Head of caudate nucleus (tissue), 42 donors: Measurements from ENCODE around the gene CFAP251.
A peak's percentile ranks its signal among the peaks of the same experiment; 100 is the strongest.

Source experiments
- DNase-seq, 42 donors: peaks; one replicate each; pipeline versions ENCODE4 v3.0.0 to v3.0.0-alpha.2; 2020 to 2021; ENCODE audit warnings: mixed read lengths in 7 of 42
- intact Hi-C: fragments of 100-400 bp; cut with DNase I; formaldehyde crosslinking; loops from one replicate; pipeline ENCODE4 v1.15.0; 2022

Gene CFAP251

GRCh38 chr12:121989276-121990113 is 71.1 kb downstream of the CFAP251 start:
- intact Hi-C loops, result no loop called here

DNA sequence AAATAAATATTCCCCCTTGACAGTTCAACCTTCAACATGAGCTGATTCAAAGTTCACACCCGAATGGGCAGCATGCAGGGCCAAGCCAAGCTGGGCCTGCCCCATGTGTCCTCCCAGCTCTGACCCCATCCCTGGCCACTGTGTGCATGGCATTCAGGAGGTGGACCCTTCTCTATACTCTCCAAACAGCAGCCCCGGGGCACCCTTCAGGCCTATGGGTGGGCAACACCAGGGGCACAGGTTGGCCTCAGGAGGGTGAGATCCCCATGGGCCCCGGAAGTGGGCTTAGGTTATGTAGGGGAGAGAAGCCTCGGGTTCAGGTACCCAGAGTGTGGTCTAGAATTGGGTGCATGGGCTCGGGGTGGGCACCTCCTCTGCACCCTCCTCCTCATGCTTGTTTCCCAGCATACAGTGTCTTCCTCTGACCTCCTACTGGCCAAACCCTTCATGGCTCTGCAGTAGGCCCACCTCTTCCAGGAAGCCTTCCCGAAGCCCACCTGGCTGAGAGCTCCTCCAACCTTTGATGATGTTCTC is 71.8 kb downstream of the CFAP251 start:
- intact Hi-C loops, result no loop called here
- no peak for DNase-seq

More at GRCh38 chr12:121989276-121990113, 71.1 kb downstream of the CFAP251 start:
- no peak for DNase-seq

DNA sequence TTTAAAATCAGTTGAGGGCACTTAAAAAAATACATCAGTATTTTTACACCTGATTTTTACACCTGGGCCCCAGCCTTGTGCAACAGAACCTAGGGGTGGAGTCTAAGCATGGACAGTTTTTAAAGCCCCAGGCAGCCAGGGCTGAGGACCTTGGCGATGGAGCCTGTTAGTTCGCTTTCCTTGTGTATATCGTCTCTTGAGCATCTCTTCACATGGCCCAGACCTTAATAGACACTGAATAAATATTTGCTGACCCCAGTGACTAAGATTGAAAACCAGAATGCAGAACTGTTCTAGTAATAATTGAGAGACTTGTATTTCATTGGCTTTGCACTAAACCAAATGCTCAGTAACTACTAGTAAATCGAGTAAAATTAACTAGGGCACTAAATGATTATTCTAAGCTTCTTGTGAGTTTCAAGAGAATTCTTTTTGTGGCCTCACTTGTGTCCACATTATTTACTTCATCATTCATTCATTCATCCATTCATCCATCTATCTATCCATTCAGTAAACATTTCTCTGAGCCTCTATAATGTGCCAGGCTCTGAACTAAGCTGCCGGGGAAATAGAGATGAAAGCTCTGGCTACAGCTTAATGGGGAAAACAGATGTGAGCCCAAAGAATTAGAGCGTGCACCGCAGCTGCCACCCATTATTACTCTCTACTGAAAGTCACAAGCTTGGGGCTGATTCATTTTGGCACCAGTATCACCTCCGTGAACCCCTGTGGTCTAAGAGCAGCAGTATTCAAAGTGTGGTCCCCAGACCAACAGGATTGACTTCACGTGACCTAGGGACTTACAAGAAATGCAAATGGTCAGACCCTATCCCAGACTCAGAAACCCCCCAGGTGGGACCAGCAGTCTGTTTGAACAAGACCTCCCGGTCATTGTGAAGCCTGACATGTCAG is 72.6 kb downstream of the CFAP251 start:
- DNase-seq, result no peak
- intact Hi-C loops, result no loop called here

DNA sequence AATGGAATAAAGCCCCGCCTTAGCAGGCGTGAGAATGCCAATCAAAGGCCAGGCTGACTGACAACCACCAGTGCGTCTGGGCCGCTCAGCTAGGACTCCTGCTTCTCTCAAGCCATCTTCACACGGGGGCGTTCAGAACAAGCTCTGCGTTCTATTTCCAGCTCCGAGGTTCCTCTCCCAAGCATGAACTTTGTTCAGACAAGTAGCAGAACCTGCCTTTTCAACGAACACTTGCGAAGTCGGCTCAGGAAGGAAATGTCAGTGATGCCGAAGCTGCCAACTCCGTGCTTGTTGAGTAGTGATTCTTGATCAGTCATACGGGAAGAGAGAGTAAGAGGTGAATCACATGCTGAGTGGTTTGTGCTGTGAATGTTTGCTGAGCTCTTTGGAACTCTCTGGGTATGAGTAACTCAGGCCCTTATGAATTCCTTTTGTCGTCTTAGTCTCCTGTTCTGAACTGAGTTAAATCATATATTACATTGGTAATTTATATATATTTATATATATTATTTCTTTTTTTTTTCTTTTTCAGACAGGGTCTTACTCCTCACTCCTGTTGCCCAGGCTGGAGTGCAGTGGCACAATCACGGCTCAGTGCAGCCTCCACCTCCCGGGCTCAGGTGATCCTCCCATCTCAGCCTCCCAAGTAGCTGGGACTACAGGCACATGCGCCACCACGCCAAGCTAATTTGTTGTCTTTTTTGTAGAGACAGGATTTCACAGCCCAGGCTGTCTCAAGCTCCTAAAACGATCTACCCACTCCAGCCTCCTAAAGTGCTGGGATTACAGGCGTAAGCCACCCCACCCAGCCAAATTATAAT is 73.9 kb downstream of the CFAP251 start:
- intact Hi-C loops, result no loop called here
- DNase-seq, result peak in 41 of 42 donors; percentile 10 to 83 (median 56)

- intact Hi-C loops, result no loop called here
- no peak for DNase-seq
Measured at GRCh38 chr12:121996050-121996944, 77.9 kb downstream of the CFAP251 start.

DNA sequence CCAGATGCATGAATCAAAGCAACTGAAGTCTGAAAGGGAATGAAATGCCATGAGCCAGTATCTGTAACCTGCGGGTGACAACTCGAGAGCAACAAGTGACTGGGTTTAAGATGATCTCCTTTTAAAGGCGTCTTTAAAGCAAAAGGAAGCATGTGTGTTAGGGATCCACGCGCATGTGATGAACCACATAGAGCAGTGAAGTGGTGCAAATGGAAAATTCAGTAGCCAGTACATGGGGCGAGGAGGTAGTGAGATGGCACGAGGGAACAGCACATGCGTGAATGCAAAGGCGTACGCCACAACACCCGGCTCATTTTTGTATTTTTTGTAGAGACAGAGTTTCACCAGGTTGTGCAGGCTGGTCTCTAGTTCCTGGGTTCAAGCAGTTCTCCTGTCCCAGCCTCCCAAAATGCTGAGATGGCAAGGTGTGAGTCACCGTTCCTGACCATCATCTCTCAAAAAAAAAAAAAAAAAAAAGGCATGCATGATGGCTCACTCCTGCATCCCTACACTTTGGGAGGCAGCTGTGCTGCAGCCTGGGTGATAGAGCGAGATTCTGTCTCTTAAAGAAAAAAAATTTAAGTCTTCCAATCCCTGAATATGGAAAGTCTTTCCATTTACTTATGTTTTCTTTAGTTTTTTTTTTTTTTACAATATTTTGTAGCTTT is 78.7 kb downstream of the CFAP251 start:
- intact Hi-C loops, result no loop called here
- no peak for DNase-seq

GRCh38 chr12:122001466-122002209 is 83.2 kb downstream of the CFAP251 start:
- peak in 27 of 42 donors; percentile 9 to 73 (median 47) for DNase-seq
- intact Hi-C loops, result no loop called here

- DNase-seq, result no peak
- intact Hi-C loops, result no loop called here
Measured at GRCh38 chr12:122003651-122004611, 85.5 kb downstream of the CFAP251 start.

GRCh38 chr12:122004633-122005071 is 86.3 kb downstream of the CFAP251 start:
- DNase-seq, result no peak
- intact Hi-C loops, result no loop called here

GRCh38 chr12:122005252-122005776 is 86.9 kb downstream of the CFAP251 start:
- DNase-seq, result no peak
- intact Hi-C loops, result no loop called here

GRCh38 chr12:122006186-122006926 is 88.0 kb downstream of the CFAP251 start:
- intact Hi-C loops, result no loop called here
- no peak for DNase-seq

DNA sequence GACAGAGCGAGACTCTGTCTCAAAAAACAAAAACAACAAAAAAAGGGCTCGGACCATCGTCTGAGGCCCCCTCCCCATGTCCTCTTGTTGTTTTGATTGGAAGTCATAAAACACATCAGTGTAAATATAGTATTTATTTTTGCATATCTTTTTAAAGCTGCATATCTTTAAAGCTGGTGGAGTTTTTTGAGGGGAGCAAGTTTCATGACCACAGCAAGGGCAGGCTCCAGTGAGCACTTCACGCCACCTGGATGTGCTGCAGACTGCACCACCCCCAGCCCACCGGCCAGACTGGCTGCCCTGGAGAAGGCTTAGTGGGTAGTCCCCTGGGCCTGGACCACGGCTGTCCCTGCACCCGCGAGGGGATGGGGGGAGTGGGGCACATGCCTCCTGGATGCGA is 91.3 kb downstream of the CFAP251 start:
- intact Hi-C loops, result no loop called here
- DNase-seq, result no peak

GRCh38 chr12:122012184-122012583 is 93.8 kb downstream of the CFAP251 start:
- DNase-seq, result no peak
- intact Hi-C loops, result no loop called here

DNA sequence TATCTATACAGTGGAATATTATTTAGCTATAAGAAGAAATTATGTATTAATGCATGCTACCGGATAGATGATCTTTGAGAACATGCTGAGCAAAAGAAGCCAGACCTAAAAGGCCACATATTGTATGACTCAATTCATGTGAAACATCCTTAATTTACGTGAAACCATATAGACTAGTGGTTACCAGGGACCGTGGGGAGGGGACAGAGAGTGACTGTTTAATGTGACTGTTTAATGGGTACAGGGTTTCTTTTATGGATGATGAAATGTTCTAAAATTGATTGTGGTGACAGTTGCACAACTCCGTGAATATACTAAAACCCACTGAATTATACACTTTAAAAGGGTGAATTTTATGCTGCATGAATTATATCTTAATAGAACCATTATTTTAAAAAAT is 94.7 kb downstream of the CFAP251 start:
- DNase-seq, result no peak
- intact Hi-C loops, result no loop called here
